HEK293 (cell line): ENCODE results near the gene TARS3.

Experiments
- CTCF ChIA-PET: fragments of 350-600 bp; formaldehyde crosslinking; extraction: SDS; loops from one replicate; lab custom pipeline; 2021; ENCODE audit warnings: antibody characterized with exemption; lab: Yijun Ruan, JAX
- POLR2A ChIA-PET: fragments of 300-600 bp; formaldehyde crosslinking; extraction: SDS; loops from one replicate; lab custom pipeline; 2020; ENCODE audit warnings: antibody characterized with exemption, inconsistent platforms; lab: Yijun Ruan, JAX
- H3K27ac ChIP-seq: fragments of 200-500 bp; sonication (Bioruptor generic); 2 replicates; pipeline ENCODE4 v1.5.1; 2014; ENCODE audit warnings: low read depth, low read length, control low read depth, inconsistent platforms; ENCODE audit errors: extremely low read depth
- H3K36me3 ChIP-seq, 2 experiments: fragments of 200-500 bp in 1 of 2; sonication (Bioruptor generic) in 1 of 2; 1 replicate in 1 of 2; 2 replicates in 1 of 2; pipeline ENCODE4 v1.5.1; 2014 to 2017; ENCODE audit warnings: inconsistent platforms in 2 of 2, low read length in 2 of 2; ENCODE audit not compliant: control insufficient read depth in 2 of 2, insufficient read depth in 1 of 2
- H3K4me1 ChIP-seq: fragments of 200-500 bp; sonication (Bioruptor generic); 2 replicates; pipeline ENCODE4 v1.5.1; 2014; ENCODE audit warnings: mild to moderate bottlenecking, low read length, inconsistent platforms; ENCODE audit not compliant: control insufficient read depth, insufficient read depth
- H3K4me3 ChIP-seq: 2 replicates; pipeline ENCODE4 v1.5.1; 2011; ENCODE audit warnings: low read depth, mild to moderate bottlenecking, control low read depth, low read length, moderate library complexity
- H3K9me3 ChIP-seq: fragments of 200-500 bp; sonication (Bioruptor generic); 2 replicates; pipeline ENCODE4 v1.5.1; 2014; ENCODE audit warnings: low read depth, low read length, inconsistent platforms; ENCODE audit not compliant: control insufficient read depth, insufficient read depth
- KLF10 ChIP-seq: fragments of 450-650 bp; IDR thresholded peaks from 2 replicates; pipeline ENCODE4 v1.5.1; 2018; ENCODE audit warnings: missing biosample characterization, mild to moderate bottlenecking, missing genetic modification characterization
- OSR2 ChIP-seq: fragments of 450-650 bp; formaldehyde crosslinking; IDR thresholded peaks from 2 replicates; pipeline ENCODE4 v1.5.1; 2016; ENCODE audit warnings: missing biosample characterization, missing genetic modification characterization
- PRDM1 ChIP-seq: fragments of 450-650 bp; formaldehyde crosslinking; IDR thresholded peaks from 2 replicates; pipeline ENCODE4; 2016; ENCODE audit warnings: missing biosample characterization, missing genetic modification characterization
- TRIM28 ChIP-seq: IDR thresholded peaks from 2 replicates; pipeline ENCODE4 v1.6.1; 2011; ENCODE audit warnings: low read length, control low read depth, borderline replicate concordance
- ZIC2 ChIP-seq: fragments of 450-650 bp; formaldehyde crosslinking; IDR thresholded peaks from 2 replicates; pipeline ENCODE4 v1.5.1; 2016; ENCODE audit warnings: missing biosample characterization, missing genetic modification characterization
- ZNF121 ChIP-seq: fragments of 450-650 bp; formaldehyde crosslinking; IDR thresholded peaks from 2 replicates; pipeline ENCODE4 v1.5.1; 2016; ENCODE audit warnings: missing biosample characterization, missing genetic modification characterization
- ZNF175 ChIP-seq: fragments of 450-650 bp; formaldehyde crosslinking; IDR thresholded peaks from 2 replicates; pipeline ENCODE4 v1.5.1; 2016; ENCODE audit warnings: missing biosample characterization, missing genetic modification characterization
- ZNF274 ChIP-seq, 2 experiments: fragments of 200-500 bp in 1 of 2; fragments of 450-650 bp in 1 of 2; sonication (Bioruptor generic) in 1 of 2; formaldehyde crosslinking in 1 of 2; IDR thresholded peaks; 2 replicates each; pipeline versions ENCODE4 v1.5.1 to v1.6.1; 2014 to 2016; ENCODE audit warnings: borderline replicate concordance in 1 of 2, inconsistent platforms in 1 of 2, low read length in 1 of 2, missing biosample characterization in 1 of 2, missing genetic modification characterization in 1 of 2
- ZNF37A ChIP-seq: fragments of 450-650 bp; IDR thresholded peaks from 2 replicates; pipeline ENCODE4 v1.5.1; 2018; ENCODE audit warnings: missing biosample characterization, missing genetic modification characterization
- ZNF423 ChIP-seq: fragments of 450-650 bp; formaldehyde crosslinking; IDR thresholded peaks from 2 replicates; pipeline ENCODE4 v1.5.1; 2016; ENCODE audit warnings: missing biosample characterization, missing genetic modification characterization
- ZNF561 ChIP-seq: fragments of 450-650 bp; IDR thresholded peaks from 2 replicates; pipeline ENCODE4 v1.5.1; 2018; ENCODE audit warnings: missing biosample characterization, missing genetic modification characterization, borderline replicate concordance
- ZNF707 ChIP-seq: fragments of 450-650 bp; formaldehyde crosslinking; IDR thresholded peaks from 2 replicates; pipeline ENCODE4 v1.5.1; 2016; ENCODE audit warnings: missing biosample characterization, missing genetic modification characterization
- TF ChIP-seq, protein P1 (sequence below): fragments of 450-650 bp; formaldehyde crosslinking; IDR thresholded peaks from 2 replicates; pipeline ENCODE4 v1.5.1; 2016; ENCODE audit warnings: missing biosample characterization, missing genetic modification characterization
- TF ChIP-seq, protein P2 (sequence below): fragments of 450-650 bp; formaldehyde crosslinking; IDR thresholded peaks from 2 replicates; pipeline ENCODE4 v1.5.1; 2017; ENCODE audit warnings: missing biosample characterization, missing genetic modification characterization

Gene TARS3

DNA sequence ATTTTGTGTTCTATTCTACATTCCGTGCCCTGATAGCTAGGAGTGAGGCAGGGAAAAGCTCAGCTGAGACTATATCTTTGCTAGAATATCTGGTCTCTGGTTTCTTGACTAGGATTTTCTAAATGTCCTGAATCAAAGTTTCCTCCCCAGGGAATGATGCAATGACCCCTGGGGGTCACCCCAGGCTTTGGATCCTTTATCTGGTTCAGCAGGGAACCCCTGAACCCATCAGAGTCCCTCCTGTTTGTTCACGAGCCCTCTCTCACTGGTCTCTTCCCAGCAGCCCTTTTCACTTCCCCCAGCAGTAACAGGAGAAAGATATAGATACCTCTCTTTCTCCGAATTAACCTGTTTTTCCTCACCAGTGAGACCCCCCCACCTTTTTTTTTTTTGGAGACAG is 86.4 kb downstream of the TARS3 start:
- CTCF ChIA-PET = interaction anchor here (0.7 to 5.4 kb wide), 6 partner anchors 15 to 349 kb away, joined by 3 to 37 read pairs (median 3); no protein-coding TSS in a partner anchor
- POLR2A ChIA-PET = interaction anchor here (0.7 to 2.0 kb wide), 2 partner anchors 22 to 31 kb away, joined by 5 to 6 read pairs; no protein-coding TSS in a partner anchor
- no peak overlapping the region for H3K4me3 ChIP-seq

DNA sequence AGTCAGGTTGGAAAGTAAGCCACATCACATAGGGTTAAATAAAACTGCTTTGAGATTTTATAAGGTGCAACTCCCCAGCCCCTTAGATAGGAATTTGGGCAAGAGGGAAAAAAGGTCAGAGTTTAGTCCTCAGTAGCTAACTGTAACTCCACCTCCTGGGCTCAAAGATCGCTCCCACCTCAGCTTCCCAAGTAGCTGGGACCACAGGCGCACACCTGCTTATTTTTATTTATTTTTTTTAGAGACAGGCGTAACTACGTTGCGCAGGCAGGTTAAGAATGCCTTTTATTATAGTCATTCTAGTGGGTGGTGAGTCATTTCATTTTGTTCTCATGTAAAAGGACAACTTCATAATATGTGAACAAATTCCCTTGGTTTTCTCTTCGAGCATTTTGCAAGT is 86.8 kb downstream of the TARS3 start:
- H3K36me3 ChIP-seq = peaks cover 31 to 33% of the 10 kb centered on the region in 2 experiments
- H3K4me3 ChIP-seq = no peak overlapping the region
- no peak overlapping the region for H3K27ac ChIP-seq
- H3K9me3 ChIP-seq = no peaks in the 10 kb centered on the region
- H3K4me1 ChIP-seq = peaks cover 4% of the 10 kb centered on the region; the same call in 1 of the 2 replicates
- POLR2A ChIA-PET = no interaction called here
- TF ChIP-seq ZNF423 (tag by site-specific recombination) (no peak), PRDM1 (0 out of 2 replicates have a peak, but pooled peaks have one; percentile 7), OSR2 (tag by site-specific recombination) (peak; percentile 53; the same call in 1 of the 2 replicates)
- TF ChIP-seq, all 188 proteins: peak for 2
- CTCF ChIA-PET = interaction anchor here (0.7 to 1.4 kb wide), 8 partner anchors 12 to 334 kb away, joined by 3 to 4 read pairs (median 3); no protein-coding TSS in a partner anchor

More for the DNA sequence above, 86.4 kb downstream of the TARS3 start:
- peak; percentile 65 for TF ChIP-seq ZIC2
- no peak for TF ChIP-seq ZNF121 (tag by site-specific recombination)
- peaks cover 4% of the 10 kb centered on the region; the same call in 1 of the 2 replicates for H3K4me1 ChIP-seq
- no peaks in the 10 kb centered on the region for H3K9me3 ChIP-seq
- H3K36me3 ChIP-seq = peaks cover 33 to 34% of the 10 kb centered on the region in 2 experiments
- no peak overlapping the region for H3K27ac ChIP-seq

DNA sequence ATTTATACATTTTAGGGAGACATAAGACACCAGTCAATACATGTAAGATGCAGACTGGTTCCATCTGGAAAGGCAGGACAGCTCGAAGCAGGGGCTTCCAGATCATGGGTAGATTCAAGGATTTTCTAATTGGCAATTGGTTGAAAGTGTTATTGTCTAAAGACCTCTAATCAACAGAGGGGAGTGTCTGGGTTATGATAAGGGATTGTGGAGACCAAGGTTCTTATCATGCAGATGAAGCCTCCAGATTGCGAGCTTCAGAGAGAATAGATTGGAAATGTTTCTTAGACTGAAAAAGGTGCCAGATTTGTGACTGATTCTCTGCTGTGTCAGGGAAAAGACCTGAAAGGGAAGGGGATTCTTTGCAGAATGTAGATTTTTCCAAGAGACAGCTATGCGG is 87.2 kb downstream of the TARS3 start:
- Histone ChIP-seq H3K27ac (no peak overlapping the region), H3K4me1 (peaks cover 4% of the 10 kb centered on the region; the same call in 1 of the 2 replicates), H3K36me3 (peaks cover 28 to 30% of the 10 kb centered on the region in 2 experiments), H3K9me3 (no peaks in the 10 kb centered on the region), H3K4me3 (no peak overlapping the region)
- POLR2A ChIA-PET = no interaction called here
- TF ChIP-seq ZIC2 (no peak), ZNF37A (tag by site-specific recombination) (no peak), KLF10 (tag by site-specific recombination) (no peak), ZNF561 (tag by site-specific recombination) (no peak), ZNF707 (no peak)
- TF ChIP-seq, protein P1, sequence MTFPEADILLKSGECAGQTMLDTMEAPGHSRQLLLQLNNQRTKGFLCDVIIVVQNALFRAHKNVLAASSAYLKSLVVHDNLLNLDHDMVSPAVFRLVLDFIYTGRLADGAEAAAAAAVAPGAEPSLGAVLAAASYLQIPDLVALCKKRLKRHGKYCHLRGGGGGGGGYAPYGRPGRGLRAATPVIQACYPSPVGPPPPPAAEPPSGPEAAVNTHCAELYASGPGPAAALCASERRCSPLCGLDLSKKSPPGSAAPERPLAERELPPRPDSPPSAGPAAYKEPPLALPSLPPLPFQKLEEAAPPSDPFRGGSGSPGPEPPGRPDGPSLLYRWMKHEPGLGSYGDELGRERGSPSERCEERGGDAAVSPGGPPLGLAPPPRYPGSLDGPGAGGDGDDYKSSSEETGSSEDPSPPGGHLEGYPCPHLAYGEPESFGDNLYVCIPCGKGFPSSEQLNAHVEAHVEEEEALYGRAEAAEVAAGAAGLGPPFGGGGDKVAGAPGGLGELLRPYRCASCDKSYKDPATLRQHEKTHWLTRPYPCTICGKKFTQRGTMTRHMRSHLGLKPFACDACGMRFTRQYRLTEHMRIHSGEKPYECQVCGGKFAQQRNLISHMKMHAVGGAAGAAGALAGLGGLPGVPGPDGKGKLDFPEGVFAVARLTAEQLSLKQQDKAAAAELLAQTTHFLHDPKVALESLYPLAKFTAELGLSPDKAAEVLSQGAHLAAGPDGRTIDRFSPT (tag by site-specific recombination) = no peak
- CTCF ChIA-PET = interaction anchor here (0.6 to 1.4 kb wide), 7 partner anchors 12 to 334 kb away, joined by 3 to 4 read pairs (median 3); no protein-coding TSS in a partner anchor

DNA sequence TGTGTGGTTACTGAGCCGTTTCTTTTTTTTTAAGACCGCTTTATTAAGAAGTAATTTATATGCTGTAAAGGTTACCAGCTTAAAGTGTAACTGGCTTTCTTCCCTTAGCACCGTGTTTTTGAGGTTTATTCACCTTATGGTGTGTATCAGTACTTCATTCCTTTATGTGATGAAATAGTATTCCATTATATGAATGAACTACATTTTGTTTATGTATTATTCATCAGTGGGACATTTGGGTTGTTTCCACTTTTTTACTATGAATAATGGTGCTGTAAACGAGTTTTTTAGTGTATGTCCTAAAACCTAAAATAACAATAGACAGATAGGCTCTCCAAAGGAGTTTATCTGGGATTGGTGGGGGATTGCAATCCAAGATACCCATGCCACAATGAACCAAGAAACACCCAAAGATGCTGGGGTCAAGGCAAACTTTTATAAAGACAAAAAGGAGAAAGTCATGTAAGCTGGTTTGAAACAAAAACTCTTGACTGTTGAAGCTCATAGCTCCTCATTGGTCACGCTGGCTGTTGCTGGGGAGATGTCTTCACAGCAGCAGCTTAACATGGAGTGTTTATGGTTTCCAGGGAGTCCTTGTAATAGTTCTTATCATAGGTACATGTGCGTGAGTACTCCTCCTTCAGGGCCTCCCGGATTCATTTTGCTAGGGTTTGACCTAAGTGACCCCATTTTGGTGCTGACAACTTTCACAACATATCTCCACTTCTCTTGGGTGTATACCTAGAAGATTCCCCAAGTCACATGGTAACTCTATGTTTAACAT is 88.1 kb downstream of the TARS3 start:
- H3K4me3 ChIP-seq = no peak overlapping the region
- no peaks in the 10 kb centered on the region for H3K9me3 ChIP-seq
- CTCF ChIA-PET = interaction anchor here (0.6 to 1.4 kb wide), 4 partner anchors 13 to 337 kb away, joined by 3 to 4 read pairs (median 3); no protein-coding TSS in a partner anchor
- POLR2A ChIA-PET = interaction anchor here (0.9 kb wide), 1 partner anchor 20 kb away, joined by 4 read pairs; no protein-coding TSS in a partner anchor
- TF ChIP-seq ZNF274 (IDR thresholded peaks at IDR 0.05; ENCODE audit: low read length) (no peak), ZNF274 (tag by site-specific recombination; IDR thresholded peaks at IDR 0.05; ENCODE audit: borderline replicate concordance) (no peak), ZNF175 (tag by site-specific recombination) (no peak), TRIM28 (0 out of 2 replicates have a peak, but pooled peaks have one; percentile 34)
- TF ChIP-seq, protein P2, sequence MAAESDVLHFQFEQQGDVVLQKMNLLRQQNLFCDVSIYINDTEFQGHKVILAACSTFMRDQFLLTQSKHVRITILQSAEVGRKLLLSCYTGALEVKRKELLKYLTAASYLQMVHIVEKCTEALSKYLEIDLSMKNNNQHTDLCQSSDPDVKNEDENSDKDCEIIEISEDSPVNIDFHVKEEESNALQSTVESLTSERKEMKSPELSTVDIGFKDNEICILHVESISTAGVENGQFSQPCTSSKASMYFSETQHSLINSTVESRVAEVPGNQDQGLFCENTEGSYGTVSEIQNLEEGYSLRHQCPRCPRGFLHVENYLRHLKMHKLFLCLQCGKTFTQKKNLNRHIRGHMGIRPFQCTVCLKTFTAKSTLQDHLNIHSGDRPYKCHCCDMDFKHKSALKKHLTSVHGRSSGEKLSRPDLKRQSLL (tag by site-specific recombination) = no peak
- H3K27ac ChIP-seq = no peak overlapping the region
- H3K4me1 ChIP-seq = peaks cover 4% of the 10 kb centered on the region; the same call in 1 of the 2 replicates
- H3K36me3 ChIP-seq = peaks cover 21 to 25% of the 10 kb centered on the region in 2 experiments
